Stimulated activated CD4-positive, alpha-beta T cell treated with anti-CD3 and anti-CD28 coated beads, Interleukin-2, amount 100 ng/mL, for 48 hours (primary cell): ENCODE measurements around the gene NAV1.
A peak's percentile ranks its signal among the peaks of the same experiment; 100 is the strongest.
"Not testable (repeated sequence)": the region's sequence is repeated elsewhere in the genome, so short reads cannot be mapped to it uniquely, and the experiment has no call there.

ENCODE experiments used
- DNase-seq, 2 donors: peaks; one replicate each; pipeline ENCODE4 v3.0.0-alpha.2; 2020

Gene NAV1

DNA sequence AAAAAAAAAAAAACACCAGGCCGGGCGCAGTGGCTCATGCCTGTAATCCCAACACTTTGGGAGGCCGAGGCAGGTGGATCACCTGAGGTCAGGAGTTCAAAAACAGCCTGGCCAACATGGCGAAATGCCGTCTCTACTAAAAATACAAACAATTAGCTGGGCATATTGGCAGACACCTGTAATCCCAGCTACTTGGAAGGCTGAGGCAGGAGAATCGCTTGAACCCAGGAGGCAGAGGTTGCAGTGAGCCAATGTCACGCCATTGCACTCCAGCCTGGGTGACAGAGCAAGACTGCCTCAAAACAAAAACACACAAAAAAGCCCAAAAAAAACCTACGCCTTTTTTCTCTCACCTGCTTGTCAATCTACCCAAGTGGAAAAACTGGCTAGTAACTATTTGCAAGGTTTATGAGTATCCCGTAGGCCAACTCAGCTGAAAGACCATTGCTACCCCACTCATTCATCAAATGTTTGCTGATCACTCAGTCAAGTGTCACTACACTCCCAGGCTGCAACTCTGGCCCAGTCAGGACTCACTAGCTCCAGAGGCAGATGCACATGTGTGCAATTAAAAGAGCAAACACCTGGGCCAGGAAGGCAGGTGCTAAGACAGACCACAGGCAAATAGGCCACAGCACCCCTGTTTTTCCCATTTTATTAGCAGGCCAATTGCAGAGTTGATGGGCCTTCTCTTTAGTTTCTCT lies 34.0 kb upstream of the NAV1 start:
- DNase-seq = no peak

DNA sequence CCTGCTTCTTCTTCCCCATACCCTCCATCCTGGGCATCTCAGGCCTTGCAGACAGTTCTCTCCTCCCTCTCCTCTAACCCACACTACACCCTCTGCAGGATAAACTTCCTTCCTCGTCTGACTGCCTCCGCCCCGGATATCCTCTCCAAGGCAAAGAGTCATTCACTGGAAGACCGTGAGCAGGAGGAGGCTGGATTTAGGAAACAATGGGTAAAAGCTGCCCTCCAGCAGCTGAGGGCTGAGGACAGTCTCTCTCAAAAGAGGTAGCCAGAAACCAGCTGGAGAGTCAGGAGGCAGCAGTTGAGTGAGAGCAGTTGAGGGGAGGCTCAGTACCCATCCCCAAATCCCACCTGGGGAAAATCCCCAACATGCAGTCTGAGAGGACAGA lies 33.4 kb upstream of the NAV1 start:
- DNase-seq = no peak

DNA sequence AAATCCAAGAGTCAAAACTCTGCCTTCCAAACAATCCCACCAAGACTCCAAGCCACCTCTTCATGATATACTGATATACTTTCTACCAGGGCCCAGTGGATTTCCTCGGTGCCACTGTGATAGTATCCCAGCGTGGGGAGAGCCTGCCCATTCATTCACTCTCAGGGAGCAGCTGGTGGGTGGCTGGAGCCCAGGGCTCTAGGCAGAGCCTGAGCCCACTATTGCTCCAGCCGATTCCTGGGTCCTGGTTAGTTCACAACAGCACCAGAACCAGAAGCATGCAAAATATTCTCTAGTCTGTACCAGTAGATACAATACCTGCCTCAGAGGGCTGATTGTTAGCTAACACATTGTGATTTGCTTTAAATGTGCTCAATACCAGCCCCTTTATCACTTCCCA lies 32.8 kb upstream of the NAV1 start:
- DNase-seq = no peak

DNA sequence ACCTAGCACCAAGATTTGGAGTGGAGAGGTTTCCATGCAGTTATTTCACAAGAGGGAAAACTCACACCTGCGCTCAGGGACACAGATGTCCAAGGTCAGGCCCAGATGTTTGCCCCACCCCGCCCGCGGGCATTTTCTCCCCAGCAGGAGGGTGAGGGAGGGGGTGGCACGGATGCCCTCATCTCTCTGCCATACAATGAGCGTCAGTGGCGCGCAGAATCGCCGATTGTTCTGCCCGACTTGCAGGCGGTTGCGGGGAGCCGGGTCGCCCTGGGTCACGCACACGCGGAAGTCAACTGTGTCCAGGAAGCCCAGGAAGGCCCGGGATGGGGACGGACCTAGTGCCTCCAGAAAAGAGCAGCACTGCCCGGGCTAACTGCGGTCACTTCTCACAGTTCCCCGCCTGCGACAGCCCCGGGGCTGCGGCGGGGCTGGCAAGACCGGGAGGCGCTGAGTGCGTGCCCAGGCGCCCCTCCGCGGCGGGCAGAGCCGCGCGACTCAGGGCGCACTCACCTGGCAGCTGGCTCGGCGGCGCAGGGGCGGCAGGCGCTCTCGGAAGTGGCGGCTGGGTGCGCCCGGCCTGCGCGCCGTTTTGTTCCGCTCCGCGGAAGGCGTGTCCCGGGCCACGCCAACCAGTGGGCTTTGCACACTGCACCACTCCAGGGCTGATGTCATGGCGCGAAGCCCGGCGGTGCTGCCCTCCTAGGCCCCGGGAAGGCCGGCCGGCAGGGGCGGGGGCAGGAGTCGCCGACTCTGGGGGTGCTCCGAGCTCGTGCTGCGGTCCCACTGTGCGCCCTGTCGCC lies 32.2 kb upstream of the NAV1 start, which contains the start of gene CSRP1:
TSS of gene CSRP1 (minus strand) at position 567 of the 803 bp plus-strand sequence. CDS start 10,820 bp downstream, outside the sequence.
- DNase-seq = peak; percentile 74 to 75

DNA sequence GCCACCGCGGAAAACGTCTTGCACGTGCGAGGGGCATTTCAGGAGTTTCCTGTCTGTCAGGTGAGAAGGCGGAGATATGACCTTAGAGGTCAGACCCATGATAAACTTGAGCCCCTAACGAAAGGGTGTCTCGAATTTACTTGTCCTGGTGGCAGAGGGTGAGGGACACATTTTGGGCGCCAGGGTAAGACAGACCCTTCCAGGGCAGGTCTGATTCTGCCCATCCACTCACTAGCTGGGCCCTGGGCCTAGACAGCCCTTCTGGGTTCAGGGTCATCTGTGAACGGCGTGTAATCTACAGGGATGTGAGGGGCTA lies 31.6 kb upstream of the NAV1 start:
- DNase-seq = no peak

DNA sequence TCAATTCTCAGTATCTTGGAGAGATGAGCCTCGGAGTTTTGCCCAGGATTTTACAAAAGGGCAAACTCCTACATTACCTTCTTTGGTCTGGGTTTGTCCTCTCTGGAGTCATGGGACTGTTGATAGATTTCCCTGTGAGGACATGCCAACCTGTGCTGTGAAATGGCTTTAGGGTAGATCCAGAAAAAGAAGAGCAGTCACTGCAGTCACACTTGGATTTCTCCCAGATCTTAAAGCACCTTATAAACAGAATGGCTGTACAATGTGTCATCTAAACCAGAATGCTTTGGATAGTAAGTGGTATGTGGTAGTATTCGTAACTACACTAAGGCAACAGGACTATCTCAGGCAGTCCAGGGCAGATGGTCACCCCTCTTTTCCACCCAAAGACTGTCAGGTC lies 30.1 kb upstream of the NAV1 start:
- no peak for DNase-seq

DNA sequence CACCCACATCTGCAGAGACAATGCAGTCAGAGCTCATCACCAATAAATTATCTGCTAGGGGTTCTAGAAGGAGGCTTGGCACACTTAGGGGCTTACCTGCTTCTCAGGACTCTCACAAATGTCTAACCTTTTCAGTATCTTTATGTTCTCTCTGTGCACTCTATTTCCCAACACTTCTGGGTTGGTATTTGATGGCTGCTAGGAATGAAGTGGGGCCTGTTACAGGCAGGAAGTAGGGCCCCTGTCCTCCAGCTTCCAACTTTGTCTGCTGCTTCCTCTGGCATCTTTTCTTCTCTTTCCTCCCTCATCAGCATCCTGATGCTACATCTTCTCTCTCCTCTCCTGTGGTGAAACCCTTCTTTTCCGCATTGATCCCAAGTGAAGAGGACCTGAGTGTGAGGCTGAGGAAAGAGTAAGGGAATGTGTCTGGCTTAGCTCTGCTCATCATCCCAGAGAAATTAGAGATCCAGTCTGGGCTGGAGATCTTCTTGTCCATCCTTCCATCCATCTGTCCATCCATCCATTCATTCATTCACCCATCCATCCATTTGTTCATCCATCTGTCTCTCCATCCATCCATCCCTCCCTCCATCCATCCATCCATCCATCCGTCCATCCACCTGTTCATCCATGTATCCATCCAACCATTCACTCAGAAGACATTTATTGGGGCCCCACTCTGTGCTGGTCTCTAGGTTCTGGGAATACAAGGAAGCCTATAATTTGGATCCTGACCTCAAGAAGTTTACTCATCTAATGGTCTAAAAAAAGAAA lies 29.1 kb upstream of the NAV1 start:
- DNase-seq = no peak

DNA sequence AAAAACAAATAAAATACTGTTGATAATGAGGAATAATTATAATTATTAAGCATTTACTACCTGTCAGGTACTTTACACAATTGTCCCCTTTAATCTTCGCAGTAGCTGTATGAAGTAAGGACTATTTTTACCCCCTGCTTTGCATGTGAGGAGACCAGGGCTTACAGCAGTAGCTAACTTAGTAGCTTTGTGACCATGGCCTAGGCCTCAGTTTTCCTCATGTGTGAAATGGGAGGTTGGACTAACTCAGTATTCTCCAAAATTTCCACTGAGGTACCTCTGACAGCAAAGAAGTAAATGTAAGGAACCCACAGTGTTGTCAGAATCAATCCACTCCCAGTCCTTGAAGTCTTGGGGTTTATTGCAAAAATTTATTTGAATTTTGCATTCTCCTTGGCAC lies 28.2 kb upstream of the NAV1 start:
- no peak for DNase-seq

DNA sequence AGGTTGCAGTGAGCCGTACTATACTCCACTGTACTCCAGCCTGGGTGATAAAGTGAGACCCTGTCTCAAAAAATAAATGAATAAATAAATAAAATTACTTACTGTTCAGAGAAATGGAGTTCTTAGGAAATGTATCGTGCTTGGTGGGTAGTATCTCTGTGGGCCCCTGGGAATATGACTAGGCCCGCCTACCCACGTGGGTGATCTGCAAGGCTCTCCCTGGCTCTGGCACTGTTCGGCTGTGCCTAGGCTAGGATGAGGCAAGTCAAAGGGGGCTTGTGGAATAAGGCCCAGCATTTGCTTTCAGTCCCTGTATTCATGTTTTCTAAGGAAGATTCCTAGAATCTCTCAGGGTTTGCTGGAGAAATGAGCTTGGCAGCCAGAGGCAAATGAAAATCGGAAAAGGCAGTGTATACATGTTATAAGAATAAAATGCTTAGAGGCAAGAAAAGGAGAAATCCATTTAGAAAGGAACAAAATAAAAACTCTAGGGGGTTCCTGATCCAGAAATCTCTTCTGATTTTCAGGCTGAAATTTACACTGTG lies 27.5 kb upstream of the NAV1 start:
- no peak for DNase-seq

DNA sequence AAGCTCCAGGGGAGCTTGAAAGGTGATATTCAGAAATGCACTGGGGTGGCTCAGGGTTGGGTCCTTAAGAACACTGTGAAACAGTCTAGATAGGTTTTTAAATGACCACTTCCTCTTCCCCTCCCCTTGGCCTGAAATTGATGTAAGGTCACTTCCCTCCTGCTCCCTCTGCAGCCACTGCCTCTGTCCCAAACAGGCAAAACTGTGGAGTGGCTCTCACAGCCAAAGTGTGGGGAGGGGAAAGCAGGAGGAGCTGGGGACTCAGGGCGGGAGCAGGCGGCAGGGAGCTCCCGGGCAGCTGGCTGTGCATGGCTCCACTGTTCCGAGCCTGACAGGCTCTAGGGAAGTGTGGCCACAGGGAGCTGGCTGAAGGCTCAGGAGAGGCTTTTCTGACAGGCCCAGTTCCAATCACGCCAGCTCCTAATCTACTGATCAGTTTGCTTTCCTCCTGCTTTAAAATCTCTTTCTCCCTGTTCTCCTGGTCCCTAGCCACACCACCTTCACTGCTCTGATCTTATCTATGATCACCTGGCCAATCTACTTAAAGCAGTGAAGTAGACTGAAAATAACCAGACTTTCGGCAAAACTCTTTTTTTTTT lies 26.9 kb upstream of the NAV1 start:
- DNase-seq = no peak

DNA sequence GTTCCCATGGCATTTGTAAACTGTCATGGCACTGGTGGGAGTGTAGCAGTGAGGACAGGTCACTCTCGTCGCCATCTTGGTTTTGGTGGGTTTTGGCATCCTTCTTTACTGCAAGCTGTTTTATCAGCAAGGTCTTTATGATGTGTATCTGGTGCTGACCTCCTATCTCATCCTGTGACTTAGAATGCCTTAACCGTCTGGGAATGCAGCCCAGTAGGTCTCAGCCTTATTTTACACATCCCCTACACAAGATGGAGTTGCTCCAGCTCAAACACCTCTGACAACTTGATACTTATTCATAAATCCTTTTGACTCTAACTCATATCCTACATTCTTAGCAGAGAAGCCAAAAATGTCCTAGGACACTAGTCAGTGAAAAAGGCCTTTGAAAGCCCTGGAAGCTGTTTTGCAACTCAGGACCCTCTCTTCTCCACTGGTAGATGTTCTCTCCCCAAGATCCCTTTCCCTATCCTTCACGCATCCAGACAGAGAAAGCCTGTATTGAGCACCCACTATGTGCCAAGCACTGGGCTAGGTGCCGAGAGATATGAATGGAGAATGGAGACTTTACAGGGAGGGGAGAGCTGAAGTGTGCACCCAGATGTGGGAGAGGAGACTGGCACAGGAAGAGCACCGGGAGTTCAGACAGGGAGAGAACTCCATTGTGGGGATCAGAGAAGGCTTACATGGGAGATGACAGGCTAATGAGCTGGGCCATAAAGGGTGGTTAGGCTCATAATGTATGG lies 25.3 kb upstream of the NAV1 start:
- DNase-seq = no peak

DNA sequence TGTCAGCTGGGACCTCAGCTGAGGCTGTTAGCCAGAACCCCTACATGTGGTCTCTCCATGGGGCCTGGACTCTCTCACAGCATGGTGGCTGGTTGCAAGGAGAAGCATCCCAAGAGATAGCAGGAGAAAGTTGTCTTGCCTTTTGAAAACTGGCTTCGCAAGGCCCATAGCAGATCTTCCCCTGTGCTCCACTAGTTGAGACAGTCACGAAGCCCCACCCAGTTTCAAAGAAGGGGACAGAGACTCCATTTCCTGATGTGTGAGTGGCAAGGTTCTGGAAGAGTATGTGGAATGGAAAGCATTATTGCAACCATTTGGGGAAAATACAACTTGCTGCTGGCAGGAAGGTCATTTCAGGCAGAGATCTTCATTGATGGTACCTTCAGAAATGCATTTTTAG lies 24.5 kb upstream of the NAV1 start:
- DNase-seq = no peak

DNA sequence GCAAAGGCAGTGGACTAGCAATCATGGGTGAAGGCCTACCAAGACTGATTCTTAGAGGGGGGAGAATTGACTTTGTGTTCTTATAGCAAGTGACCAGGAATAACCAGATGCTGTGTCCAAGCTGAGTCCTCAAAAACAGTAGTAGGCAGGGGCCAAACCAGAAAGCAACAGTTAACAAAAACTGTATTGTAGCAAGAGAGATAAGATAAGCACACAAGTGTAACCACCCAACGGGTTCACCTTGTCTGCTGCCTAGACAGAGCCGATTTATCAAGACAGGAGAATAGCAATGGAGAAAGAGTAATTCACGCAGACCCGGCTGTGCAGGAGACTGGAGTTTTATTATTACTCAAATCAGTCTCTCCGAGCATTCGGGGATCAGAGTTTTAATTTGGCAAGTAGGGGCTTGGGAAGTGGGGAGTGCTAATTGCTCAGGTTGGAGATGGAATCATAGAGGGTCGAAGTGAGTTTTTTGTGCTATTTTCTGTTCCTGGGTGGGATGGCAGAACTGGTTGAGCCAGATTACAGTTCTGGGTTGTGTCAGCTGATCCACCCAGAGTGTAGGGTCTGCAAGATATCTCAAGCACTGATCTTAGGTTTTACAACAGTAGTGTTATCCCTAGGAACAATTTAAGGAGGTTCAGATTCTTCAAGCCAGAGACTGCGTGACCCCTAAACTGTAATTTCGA lies 23.7 kb upstream of the NAV1 start:
- no peak for DNase-seq

DNA sequence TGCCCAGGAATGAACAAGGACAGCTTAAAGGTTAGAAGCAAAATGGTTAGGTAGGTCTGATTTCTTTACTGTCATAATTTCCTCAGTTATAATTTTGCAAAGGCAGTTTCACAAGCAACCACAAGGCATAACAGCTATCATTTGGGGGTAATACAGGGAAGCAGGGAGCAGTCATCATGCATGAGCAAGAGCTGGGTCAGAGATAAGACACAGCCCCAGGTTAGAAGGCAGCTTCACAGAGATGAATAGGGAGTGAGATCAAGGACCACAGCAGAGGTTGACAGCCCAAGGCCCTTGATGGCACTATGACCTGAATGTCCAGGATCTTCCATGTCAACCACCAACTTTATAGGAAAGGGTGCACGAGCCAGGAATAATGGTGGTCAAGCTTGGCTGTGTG lies 23.0 kb upstream of the NAV1 start:
- no peak for DNase-seq

DNA sequence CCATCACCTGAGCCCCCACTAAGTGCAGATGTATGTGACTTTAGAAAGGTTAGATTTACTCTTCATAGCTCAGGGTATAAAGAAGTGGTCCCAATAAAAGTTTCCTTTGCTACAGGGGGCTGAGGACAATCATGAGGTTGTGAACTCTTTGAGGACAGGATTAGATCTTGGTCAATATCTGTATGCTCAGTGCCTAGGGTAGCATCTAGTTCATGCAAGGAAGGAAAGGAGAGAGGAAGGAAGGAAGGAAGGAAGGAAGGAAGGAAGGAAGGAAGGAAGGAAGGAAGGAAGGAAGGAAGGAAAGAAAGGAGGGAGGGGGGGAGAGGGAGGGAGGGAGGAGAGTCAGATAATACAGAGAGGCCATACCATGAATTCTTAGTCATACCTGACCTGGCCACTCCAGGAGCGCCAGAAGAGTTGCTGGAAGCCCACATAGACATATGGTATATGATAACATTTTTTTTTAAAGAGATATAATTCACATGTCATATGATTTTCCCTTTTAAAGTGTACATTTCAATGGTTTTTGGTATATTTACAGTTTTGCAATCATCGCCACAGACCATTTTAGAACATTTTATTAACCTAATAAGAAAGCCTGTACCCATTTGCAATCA lies 22.3 kb upstream of the NAV1 start:
- no peak for DNase-seq

DNA sequence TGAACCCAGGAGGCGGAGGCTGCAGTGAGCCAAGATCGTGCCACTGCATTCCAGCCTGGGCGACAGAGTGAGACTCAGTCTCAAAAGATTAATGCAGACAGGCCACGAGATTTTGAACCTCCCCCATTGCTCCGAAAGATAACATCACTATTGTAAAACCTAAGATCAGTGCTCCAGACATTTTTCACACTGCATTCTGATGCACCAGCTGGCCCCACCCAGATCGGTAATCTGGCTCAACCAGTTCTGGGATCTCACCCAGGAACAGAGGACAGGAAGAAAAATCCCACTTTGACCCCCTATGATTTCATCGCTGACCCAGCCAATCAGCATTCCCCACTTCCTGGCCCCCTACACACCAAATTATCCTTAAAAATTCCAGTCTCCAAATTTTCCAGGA lies 21.3 kb upstream of the NAV1 start:
- no peak for DNase-seq

DNA sequence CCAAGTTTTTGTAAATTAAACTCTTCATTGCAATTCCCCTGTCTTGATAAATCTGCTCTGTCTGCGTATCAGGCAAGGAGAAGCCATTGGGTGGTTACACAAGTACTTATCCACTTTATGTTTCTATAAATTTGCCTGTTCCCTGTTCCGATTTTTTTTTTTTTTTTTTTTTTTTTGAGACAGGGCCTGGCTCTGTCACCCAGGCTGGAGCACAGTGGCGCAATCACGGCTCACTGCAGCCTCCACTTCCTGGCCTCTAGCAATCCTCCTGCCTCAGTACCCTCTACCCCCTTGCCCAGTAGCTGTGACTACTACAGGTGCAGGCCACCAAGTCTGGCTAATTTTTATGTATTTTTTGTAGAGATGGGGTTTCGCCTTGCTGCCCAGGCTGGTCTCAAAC lies 20.9 kb upstream of the NAV1 start:
- DNase-seq = no peak

DNA sequence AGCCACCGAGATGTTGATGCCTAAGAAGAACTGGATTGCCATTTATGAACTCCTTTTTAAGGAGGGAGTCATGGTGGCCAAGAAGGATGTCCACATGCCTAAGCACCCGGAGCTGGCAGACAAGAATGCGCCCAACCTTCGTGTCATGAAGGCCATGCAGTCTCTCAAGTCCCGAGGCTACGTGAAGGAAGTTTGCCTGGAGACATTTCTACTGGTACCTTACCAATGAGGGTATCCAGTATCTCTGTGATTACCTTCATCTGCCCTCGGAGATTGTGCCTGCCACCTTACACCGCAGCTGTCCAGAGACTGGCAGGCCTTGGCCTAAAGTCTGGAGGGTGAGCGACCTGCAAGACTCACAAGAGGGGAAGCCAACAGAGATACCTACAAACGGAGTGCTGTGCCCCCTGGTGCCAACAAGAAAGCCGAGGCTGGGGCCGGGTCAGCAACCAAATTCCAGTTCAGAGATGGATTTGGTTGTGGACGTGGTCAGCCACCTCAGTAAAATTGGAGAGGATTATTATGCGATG lies 18.8 kb upstream of the NAV1 start:
- DNase-seq = not testable (repeated sequence)

DNA sequence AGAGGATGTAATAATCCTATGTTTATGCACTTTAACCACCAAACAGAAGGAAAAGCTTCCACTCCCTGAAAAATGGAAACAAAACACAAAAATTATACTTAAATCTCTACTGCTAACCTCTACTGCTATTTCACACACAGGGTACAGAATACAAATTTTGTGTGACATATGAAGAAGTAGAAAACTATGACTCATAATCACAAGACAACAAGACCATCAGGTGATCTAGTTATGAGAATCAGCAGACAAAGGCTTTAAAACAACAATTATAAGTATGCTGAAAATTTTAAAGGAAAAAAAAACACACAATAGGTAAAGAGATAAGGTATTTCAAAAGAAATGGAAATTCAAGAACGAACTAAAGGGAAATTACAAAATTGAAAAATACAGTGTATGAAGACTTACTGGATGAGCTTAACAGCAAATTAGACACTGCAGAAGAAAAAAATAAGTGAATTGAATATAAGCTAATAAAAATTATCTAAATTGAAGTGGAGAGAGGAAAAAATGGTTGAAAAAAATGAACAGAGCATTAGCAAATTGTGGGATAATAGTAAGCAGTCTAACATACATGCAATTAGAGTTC lies 13.6 kb upstream of the NAV1 start:
- DNase-seq = no peak

DNA sequence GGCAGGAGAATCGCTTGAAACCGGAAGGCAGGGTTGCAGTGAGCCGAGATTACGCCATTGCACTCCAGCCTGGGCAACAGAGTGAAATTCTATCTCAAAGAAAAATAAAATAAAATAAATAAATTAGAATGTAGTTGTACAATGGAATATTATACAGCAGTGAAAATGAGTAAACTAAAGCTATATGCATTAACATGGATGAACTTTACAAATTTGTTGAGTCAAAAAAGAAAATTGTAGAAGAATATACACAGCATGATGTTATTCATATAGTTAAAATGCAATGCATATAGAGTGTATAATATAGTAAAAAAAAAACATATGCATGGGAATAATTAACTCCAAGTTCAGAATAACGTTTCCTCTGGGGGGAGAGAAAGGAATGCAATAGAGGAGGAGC lies 11.0 kb upstream of the NAV1 start:
- no peak for DNase-seq
